GM12878 (cell line): ENCODE results near the gene SLC25A27.

Experiments
- CEBPB ChIP-seq, 2 experiments: fragments of 150-350 bp in 1 of 2; IDR thresholded peaks; 2 replicates each; pipeline ENCODE4 v1.6.1; 2012 to 2014; ENCODE audit warnings: low read depth in 2 of 2, low read length in 2 of 2, borderline replicate concordance in 1 of 2, inconsistent platforms in 1 of 2
- CHD2 ChIP-seq: IDR thresholded peaks from 2 replicates; pipeline ENCODE4 v1.6.1; 2011; ENCODE audit warnings: low read depth, low read length, improper control_type of control experiment, borderline replicate concordance
- CTCF ChIP-seq, 3 experiments: IDR thresholded peaks in 2 of 3; conservative IDR thresholded peaks in 1 of 3; 2 replicates each; pipeline ENCODE4 v1.5.1; 2011; ENCODE audit warnings: low read depth in 3 of 3, low read length in 3 of 3, mild to moderate bottlenecking in 3 of 3, control low read depth in 2 of 3, moderate library complexity in 2 of 3, inconsistent platforms in 1 of 3, mixed read lengths in 1 of 3; ENCODE audit not compliant: control insufficient read depth in 2 of 3, insufficient read depth in 1 of 3; ENCODE audit errors: extremely low read depth in 1 of 3
- POLR2AphosphoS5 ChIP-seq: IDR thresholded peaks from 2 replicates; pipeline ENCODE4 v1.6.1; 2011; ENCODE audit warnings: mild to moderate bottlenecking, low read length, inconsistent platforms

- TF ChIP-seq CEBPB (IDR thresholded peaks at IDR 0.05; ENCODE audit: borderline replicate concordance in 1 of 2, low read depth in 2 of 2, low read length in 2 of 2): no peak
- peak in 1 of 3 experiments; percentile 17; a peak in 1 of 6 replicates for TF ChIP-seq CTCF (IDR thresholded peaks at IDR 0.05 in 2 of 3, conservative IDR thresholded peaks at IDR 0.05 in 1 of 3; ENCODE audit: control insufficient read depth in 2 of 3, extremely low read depth in 1 of 3, insufficient read depth in 1 of 3, low read depth in 3 of 3, low read length in 3 of 3)
- no peak for TF ChIP-seq POLR2AphosphoS5
- TF ChIP-seq CHD2: no peak
Measured at GRCh38 chr6:46704562-46704961, 51.8 kb downstream of the SLC25A27 start.
